DMS 273 (cell line): ENCODE data around the gene MAPK1.
A peak's percentile ranks its signal among the peaks of the same experiment; 100 is the strongest.
"Not testable (repeated sequence)": the region's sequence is repeated elsewhere in the genome, so short reads cannot be mapped to it uniquely, and the experiment has no call there.

ENCODE experiments used
- DNase-seq: peaks from one replicate; lab custom pipeline; 2025; ENCODE audit not compliant: unreplicated experiment; lab: John Stamatoyannopoulos, UW

Gene MAPK1

DNA sequence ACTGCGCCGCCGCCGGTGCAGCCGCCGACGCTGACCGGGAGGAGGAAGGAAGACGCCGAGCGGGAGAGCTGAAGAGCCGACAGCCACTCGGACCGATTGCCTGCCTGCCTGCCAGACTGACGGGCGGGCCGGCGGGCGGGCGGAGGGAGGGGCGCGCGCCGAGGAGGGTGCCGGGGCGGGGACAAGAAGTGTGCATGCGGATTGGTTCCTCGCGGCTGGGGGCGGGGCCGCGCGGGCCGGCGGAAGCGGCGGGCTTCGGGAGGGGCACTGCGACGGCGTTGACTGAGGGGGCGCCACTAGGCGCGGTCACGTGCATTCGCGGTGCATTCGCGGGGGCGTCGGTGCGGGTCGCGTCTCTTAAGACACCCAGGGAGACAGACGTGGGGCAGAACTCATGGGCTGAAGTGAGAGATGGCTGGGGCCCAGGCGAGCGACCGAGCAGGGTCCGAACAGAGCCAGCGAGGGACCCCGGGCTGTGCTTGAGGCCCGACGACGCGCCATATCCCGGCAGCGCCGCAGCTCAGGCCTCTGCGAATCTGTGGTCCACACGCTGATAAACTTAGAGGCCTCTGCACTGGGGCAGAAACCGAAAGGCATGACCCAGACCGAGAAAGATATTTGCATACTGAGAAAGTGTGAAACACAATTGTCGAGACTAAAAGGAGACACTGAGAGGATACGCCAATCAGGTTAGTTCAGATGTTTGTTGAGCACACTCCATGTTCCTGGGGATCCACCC is at the start of gene MAPK1:
MAPK1 (minus strand) TSS at position 118 of the 739 bp plus-strand sequence. CDS start 205 bp downstream, outside the sequence.
- DNase-seq = peak; percentile 94

DNA sequence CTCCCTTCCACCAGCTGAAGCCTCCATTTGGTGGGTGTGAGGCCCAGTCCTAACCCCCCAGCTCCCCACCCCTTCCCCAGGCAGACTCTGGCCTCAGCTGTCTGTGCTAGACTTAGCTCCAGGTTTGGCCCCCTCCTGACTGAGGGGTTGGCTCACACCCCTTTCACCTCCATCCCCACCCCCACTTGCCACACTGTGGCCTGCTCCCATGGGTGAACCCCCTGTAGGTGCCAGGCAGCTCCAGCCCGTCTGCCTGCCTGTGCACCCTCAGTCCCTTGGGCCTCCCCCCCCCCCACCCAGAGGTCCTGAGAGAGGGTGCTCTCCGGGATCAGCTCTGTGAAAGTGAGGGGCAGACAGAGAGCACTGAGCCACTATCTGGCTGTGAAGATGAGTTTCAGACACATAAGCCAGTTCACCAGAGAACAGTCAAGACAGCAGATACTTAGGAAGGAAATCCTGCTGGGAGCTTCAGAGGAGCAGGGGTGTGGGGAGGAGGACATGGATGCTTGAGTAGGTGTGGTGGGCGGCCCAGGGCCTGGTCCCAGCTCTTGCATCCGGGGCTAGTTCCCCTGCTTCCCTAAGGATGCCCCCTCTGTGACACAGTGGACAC is 49.0 kb upstream of the MAPK1 start:
- no peak for DNase-seq

DNA sequence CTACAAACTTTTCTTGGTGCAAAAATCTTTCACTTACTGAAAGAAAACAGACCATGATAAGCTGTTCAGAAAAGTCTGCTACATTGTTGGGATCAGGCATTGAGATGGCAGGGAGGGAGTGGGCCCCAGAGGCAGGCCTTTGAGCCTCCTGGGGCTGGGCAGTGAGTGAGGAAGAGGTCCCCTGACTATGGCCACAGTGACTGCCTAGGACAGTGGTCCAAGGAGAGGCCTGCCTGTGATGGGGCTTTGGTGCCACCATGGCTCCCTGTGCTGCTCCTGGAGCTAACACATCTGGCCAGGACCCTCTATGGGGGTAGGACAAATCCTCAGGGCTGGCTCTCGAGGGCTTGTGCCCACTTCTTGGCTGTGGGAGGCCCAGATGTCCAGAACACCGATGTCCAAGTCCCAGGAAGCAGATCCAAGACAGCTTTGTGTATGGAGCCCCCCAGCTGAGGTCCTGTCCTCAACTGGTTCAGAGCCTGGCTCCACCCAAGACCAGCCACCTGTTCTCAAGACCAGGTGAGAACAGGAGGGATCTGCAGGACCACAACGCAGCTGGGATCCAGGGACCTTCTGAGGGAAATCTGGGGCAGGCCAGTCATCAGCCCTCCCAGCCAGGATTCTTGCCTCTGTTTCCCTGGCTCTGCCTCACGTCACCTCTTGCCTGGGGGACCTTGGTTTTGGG is 48.3 kb upstream of the MAPK1 start:
- no peak for DNase-seq

DNA sequence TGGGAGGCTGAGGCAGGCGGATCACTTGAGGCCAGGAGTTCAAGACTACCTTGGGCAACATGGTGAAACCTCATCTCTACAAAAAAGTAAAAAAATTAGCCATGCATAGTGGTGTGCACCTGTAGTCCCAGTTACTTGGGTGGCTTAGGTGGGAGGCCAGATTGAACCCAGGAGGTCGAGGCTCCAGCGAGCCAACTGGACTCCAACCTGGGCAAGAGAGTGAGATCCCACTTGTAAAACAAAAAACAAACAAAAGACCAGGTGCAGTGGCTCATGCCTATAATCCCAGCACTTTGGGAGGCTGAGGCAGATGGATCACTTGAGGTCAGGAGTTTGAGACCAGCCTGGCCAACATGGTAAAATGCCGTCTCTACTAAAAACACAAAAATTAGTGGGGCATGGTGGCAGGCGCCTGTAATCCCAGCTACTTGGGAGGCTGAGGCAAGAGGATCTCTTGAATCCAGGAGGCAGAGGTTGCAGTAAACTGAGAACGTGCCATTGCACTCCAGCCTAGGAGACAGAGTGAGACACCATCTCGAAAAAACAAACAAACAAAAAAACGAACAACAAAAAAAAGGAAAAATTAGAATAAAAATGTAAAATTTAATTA is 46.7 kb upstream of the MAPK1 start:
- DNase-seq = not testable (repeated sequence)

DNA sequence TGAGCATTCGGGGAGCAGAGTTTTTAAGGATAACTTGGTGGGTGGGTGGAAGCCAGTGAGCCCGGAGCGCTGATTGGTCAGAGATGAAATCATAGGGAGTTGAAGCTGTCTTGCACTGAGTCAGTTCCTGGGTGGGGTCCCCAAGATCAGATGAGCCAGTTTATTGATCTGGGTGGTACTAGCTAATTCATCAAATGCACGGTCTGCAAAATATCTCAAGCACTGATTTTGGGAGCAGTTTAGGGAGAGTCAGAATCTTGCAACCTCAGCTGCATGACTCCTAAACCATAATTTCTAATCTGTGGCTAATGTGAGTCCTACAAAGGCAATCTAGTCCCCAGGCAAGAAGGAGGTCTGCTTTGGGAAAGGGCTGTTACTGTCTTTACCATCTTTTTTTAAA is 42.9 kb upstream of the MAPK1 start:
- DNase-seq = not testable (repeated sequence)

DNA sequence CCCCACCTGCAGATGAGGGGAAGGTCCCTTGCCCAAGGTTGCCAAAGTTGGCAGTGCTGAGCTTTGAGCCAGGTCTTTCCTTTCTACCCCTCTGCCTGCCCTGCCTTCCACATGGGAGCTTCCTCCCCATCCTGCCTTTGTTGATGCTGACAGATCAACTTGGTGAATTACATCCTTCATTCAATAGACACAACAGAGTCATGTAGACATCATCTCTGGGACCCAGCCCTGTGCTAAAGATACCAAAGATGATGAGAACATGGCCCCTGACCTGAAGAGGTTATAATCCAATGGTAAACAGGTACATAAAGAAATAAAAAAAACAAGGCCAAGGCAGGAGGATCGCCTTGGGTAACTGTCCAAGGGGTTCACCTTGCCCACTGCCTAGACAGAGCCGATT is 42.4 kb upstream of the MAPK1 start:
- DNase-seq = no peak

DNA sequence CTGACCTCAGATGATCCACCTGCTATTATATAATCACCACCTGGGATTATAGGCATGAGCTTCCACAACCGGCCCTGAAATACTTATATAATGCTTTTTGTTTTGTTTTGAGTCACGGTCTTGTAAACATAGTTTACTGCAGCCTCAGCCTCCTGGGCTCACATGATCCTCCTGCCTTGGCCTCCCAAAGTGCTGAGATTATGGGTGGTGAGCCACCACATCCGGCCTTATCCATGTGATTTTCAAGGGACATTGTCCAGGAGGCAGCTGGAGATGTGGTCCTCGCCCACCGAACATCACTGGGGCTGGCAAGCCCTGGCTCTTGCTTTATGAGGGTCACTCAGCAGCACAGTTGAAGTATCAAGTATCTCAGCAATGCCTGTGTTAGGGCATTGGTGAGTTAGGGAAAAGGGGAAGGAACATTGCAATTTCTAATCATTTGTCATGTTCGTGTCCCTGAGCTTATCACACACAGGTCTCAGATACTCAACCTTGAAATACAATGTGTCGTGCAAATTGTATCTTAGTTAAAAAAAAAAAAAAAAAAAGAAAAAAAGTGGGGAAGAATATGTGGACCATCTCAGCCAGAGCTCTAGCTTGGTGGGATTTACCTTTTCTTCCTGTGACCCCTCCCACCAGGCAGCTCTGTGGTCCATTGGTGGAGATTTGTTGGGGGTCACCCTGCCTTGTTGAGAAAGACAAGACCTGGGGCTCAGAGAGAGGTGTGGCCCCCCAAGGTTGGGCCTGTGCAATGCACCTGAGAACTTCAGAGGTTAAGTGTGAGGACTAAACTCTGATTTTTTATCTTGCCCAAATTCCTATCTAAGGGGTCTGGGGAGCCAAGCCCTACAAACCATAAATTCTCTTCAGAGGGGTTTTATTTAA is 40.4 kb upstream of the MAPK1 start:
- no peak for DNase-seq

DNA sequence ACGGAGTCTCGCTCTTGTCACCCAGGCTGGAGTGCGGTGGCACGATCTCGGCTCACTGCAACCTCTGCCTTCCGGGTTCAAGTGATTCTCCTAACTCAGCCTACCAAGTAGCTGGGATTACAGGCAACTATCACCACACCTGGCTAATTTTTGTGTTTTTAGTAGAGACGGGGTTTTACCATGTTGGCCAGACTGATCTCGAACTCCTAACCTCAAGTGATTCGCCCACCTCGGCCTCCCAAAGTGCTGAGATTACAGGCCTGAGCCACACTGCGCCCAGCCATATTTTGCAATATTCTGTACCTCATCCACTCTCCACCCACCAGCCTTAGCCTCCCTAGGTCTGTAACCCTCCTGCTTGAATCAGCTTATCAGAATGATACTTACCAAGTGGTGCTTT is 37.8 kb upstream of the MAPK1 start:
- DNase-seq = not testable (repeated sequence)

DNA sequence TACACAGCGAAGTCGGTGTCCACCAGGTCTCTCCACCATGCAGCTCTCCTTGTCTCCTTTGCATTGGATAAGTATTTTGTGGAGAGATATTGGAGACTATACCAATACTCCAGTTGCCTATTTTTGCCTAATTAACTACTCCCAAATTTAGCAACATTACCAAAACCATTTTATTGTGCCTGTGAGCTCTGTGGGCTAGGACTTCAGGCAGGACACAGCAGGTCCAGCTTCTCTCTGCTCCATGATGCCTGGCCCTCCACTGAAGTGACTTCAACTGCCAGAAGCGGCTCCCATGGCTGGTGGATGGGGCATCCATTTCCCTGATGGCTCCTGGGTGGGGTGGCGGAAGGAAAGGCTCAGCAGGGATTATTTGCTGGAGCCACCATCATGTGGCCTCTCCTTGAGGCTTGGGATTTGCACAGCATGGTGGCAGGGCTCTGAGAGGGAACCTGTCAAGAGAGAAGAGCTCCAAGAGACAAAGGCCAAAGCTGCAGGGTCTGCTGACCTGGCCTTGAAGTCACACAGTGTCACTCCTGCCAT is 36.9 kb upstream of the MAPK1 start:
- DNase-seq = no peak

DNA sequence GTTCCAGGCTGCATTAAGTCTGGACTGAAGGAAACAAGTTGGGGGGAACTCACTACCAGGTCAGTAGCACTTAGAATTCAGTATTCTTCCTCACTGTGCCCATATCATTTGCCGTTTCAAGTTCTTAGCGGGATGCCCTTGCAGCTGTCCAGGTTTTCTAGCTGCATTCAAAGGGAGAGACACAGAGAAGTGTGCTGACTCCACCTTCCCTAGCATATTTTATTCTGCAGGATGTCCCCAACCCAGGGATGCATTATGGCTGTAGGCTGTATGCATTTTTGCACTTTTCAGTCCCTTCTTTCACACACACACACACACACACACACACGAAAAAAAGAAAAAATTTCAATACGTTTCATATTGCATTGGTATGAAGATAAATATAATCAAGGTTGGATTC is 35.8 kb upstream of the MAPK1 start:
- no peak for DNase-seq

DNA sequence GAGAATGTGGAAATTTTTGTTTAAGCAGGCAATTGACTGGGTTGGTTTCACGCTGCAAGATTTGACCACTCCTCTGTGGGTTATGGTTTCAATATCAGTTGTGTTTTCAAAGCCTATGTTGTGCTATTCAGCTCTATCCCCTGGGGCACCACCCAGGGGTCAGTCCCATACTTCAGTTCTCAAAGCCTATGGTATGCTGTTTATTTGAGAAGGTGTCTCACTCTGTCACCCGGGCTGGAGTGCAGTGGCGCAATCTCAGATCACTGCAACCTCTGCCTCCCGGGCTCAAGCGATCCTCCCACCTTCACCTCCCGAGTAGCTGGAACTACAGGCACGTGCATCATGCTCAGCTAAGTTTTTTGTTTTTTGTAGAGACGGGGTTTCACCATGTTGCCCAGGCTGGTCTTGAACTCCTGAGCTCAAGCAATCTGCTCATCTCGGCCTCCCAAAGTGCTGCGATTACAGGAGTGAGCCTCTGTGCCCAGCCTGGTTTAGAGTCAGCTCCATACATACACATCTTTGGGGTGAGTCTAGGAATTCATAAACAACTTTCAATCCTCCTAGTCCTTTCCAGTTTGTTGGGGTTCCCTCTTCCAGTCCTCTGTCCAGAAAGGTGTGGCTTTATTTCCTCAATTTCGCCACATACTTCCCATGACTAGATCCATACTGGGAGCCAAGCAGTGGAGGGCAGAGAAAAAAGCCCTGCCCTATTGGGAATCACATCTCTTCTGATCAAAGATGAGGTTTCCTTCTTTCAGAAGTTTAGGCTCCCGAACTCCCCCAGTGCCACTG is 35.0 kb upstream of the MAPK1 start:
- no peak for DNase-seq

DNA sequence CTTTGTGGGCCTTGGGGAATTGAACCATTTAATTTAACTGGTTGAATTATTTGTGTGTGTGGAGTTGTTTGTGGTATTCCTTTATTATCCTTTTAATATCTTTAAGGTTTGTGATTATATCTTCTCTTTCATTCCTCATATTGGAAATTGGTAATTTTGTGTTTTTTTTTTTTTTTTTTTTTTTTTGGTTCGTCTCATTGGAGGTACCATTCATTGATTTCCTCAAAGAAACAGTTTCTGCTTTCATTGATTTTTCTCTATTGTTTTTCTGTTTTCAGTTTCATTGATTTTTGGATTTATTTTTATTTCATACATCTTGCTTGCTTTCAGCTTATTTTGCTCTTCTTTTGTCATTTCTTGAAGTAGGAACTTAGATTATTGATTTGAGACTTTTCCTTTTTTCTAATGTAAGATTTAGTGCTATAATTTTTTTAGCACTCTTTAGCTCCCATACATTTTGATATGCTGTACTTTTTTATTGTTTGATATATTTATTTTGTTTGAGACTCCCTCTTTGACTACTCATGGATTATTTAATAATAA is 31.0 kb upstream of the MAPK1 start:
- no peak for DNase-seq

DNA sequence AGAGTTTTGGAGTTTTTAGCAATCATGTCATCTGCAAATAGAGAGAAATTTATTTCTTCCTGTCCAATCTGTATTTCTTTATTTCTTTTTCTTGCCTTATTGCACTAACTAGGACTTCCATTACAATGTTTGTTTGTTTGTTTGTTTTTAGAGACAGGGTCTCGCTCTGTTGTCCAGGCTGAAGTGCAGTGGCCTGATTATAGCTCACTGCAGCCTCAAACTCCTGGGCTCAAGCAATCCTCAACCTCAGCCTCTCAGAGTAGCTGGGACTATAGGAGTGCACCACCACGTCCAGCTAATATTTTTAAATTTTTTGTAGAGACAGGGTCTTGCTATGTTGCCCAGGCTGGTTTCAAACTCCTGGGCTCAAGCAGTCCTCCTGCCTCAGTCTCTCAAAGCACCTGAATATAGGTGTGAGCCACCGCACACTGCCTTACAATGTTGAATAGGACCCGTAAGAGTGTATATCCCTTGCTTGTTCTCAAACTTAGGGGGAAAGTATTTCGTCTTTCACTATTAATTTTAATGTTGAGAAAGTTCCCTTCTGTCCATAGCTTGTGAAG is 29.6 kb upstream of the MAPK1 start:
- DNase-seq = no peak

DNA sequence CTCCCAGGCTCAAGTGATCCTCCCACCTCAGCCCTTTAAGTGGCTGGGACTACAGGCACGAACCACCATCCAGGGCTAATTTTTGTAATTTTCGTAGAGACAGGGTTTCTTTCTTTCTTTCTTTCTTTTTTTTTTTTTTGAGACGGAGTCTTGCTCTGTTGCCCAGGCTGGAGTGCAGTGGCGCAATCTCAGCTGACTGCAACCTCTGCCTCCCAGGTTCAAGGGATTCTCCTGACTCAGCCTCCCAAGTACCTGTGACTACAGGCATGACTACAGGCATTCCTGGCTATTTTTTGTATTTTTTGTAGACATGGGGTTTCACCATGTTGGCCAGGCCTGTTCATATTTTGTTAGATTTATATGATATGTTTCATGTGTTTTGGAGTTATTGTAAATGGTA is 28.8 kb upstream of the MAPK1 start:
- DNase-seq = not testable (repeated sequence)

DNA sequence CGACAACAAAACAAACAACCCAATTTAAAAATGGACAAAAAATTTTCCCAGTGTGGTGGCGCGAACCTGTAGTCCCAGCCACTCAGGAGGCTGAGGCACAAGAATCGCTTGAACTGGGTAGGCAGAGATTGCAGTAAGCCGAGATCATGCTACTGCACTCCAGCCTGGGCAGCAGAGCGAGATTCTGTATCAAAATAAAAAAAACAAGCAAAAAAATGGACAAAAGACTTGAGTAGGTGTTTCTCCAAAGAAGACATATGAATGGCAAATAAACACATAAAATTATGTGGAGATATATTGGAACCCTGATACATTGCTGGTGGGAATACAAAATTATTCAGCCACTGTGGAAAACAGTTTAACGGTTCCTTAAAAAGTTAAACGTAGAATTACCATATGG is 27.4 kb upstream of the MAPK1 start:
- DNase-seq = no peak

DNA sequence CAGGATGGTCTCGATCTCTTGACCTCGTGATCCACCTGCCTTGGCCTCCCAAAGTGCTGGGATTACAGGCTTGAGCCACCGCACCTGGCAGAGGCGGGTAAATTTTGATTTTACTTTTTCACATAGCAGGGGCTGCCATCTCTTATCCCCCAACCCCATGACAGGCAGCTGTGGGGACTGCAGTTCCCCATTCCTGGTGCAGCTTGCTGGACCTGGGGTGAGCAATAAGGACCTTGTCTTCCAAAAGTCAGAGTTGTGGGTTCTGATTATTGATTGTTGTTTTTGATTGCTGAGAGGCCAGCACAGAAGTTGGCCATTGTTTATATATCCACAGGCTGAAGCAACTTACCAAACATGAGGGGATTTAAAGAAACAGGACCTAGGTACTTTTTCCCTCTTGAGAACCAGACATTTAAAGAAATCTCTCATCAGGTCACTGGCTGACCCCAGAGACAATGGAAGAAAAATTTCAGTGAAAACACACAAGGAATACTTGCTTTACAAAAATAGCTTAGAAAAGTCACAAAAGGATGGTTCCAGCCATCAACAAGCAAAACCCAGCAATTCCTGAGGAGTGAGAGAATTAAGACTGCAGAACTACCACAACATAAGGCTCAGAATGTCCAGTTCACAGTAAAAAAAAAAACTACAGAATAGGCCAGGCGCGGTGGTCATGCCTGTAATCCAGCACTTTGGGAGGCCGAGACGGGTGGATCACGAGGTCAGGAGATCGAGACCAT is 22.0 kb upstream of the MAPK1 start:
- DNase-seq = no peak

DNA sequence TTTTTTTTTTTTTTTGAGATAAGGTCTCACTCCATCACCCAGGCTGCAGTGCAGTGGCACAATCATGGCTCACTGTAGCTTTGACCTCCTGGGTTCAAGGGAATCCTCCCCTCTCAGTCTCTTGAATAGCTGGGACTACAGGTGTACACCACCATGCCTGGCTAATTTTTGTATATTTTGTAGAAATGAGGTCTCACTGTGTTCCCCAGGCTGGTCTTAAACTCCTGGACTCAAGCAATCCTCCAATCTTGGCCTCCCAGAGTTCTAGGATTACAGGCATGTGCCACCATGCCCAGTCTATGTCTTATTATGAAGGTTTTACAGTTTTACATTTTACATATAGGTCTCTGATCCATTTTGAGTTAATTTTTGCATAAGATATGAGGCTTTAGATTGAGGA is 20.4 kb upstream of the MAPK1 start:
- no peak for DNase-seq

DNA sequence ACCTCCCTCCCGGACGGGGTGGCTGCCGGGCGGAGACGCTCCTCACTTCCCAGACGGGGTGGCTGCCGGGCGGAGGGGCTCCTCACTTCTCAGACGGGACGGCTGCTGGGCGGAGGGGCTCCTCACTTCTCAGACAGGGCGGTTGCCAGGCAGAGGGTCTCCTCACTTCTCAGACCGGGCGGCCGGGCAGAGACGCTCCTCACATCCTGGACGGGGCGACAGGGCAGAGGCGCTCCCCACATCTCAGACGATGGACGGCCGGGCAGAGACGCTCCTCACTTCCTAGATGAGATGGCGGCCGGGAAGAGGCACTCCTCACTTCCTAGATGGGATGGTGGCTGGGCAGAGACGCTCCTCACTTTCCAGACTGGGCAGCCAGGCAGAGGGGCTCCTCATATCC is 16.5 kb upstream of the MAPK1 start:
- DNase-seq = not testable (repeated sequence)
